GM15510 (cell line): ENCODE measurements around the gene CTNND2.

ENCODE experiments used
- POLR2A ChIP-seq: IDR thresholded peaks from 3 replicates; pipeline ENCODE4 v1.6.1; 2011; ENCODE audit warnings: borderline replicate concordance; ENCODE audit not compliant: insufficient read length; ENCODE audit errors: extremely low read depth

The CTNND2 gene

GRCh38 chr5:11266331-11266730, 637.9 kb downstream of the CTNND2 start:
- TF ChIP-seq POLR2A, result no peak

- no peak for TF ChIP-seq POLR2A
Observed at GRCh38 chr5:11261241-11261640, 643.0 kb downstream of the CTNND2 start.

GRCh38 chr5:11258001-11258400, 646.2 kb downstream of the CTNND2 start:
- TF ChIP-seq POLR2A, result no peak

GRCh38 chr5:11252523-11252922, 651.7 kb downstream of the CTNND2 start:
- no peak for TF ChIP-seq POLR2A

GRCh38 chr5:11252075-11252474, 652.2 kb downstream of the CTNND2 start:
- no peak for TF ChIP-seq POLR2A

- no peak for TF ChIP-seq POLR2A
Observed at GRCh38 chr5:11251247-11251646, 653.0 kb downstream of the CTNND2 start.

GRCh38 chr5:11248966-11249365, 655.3 kb downstream of the CTNND2 start:
- no peak for TF ChIP-seq POLR2A

GRCh38 chr5:11247224-11247623, 657.0 kb downstream of the CTNND2 start:
- TF ChIP-seq POLR2A, result no peak

GRCh38 chr5:11240293-11241190, 663.7 kb downstream of the CTNND2 start:
- no peak for TF ChIP-seq POLR2A

GRCh38 chr5:11239261-11240015, 664.8 kb downstream of the CTNND2 start:
- TF ChIP-seq POLR2A, result no peak

GRCh38 chr5:11234501-11234911, 669.7 kb downstream of the CTNND2 start:
- no peak for TF ChIP-seq POLR2A

- no peak for TF ChIP-seq POLR2A
Observed at GRCh38 chr5:11230890-11231289, 673.4 kb downstream of the CTNND2 start.

- no peak for TF ChIP-seq POLR2A
Observed at GRCh38 chr5:11227064-11227463, 677.2 kb downstream of the CTNND2 start.

GRCh38 chr5:11224436-11225187, 679.6 kb downstream of the CTNND2 start:
- TF ChIP-seq POLR2A, result no peak

- no peak for TF ChIP-seq POLR2A
Observed at GRCh38 chr5:11222169-11222568, 682.1 kb downstream of the CTNND2 start.
